Skin epidermis (tissue), 12 donors: Measurements from ENCODE around the gene TNRC6C.
"Not testable (repeated sequence)": the region's sequence is repeated elsewhere in the genome, so short reads cannot be mapped to it uniquely, and the experiment has no call there.

Experiments
- H3K27ac ChIP-seq, 21 experiments: fragments of 200-600 bp; sonication (generic) in 11 of 21; one replicate each; pipeline ENCODE4 v1.5.0; 2020; ENCODE audit warnings: mild to moderate bottlenecking in 3 of 21, inconsistent platforms in 2 of 21, moderate library complexity in 2 of 21
- H3K4me3 ChIP-seq, 7 experiments: fragments of 200-600 bp; sonication (generic) in 2 of 7; one replicate each; pipeline ENCODE4 v1.5.0; 2020; ENCODE audit warnings: inconsistent platforms in 2 of 7, mild to moderate bottlenecking in 2 of 7, moderate library complexity in 1 of 7

Gene TNRC6C

DNA sequence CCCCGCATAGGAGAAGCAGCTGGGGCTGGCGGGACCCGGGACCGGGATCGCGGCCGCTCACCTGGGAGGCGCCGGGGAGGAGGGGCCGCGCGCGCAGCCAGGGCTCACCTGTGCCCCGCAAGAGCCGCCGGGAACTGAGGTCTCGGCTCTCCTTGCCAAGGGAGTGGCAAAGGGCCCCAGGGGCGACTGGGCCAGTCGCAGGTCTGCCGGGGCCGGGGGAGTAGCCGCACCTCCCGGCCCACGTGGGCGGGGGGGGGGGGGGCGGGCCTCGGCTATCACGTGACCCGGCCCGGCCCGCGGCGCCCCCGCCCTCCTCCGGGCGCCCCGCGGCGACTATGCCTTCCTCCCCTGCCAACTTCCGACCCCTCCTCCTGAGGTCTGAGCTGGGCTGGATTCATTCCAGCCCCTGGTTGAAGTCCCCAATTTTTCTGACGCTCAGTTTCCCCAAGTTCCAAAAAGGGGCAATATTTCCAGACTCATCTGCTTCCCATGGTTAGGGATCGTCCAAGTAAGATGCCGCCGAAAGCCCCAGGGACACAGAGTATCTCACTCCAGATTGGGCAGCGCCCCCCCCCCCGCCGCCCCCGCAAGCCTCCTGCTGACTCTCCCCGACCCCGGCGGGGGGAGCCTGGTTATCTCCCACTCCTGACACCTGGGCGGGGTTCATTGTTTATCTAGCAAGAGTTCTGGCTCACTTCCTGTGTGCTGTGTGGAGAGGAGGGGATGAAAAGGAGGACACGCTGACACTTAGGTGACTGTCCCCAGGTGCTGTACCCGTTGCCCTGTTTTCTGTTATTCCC is 170.2 kb downstream of the TNRC6C start, which contains the start of gene TMC6:
TMC6 (minus strand) TSS at position 205 of the 800 bp plus-strand sequence. CDS start 1,923 bp downstream, outside the sequence.
- peak within 1 kb of the TSS; percentile 54 to 83 (median 72) for H3K4me3 ChIP-seq
- H3K27ac ChIP-seq, result peak within 1 kb of the TSS; percentile 48 to 98 (median 90)

DNA sequence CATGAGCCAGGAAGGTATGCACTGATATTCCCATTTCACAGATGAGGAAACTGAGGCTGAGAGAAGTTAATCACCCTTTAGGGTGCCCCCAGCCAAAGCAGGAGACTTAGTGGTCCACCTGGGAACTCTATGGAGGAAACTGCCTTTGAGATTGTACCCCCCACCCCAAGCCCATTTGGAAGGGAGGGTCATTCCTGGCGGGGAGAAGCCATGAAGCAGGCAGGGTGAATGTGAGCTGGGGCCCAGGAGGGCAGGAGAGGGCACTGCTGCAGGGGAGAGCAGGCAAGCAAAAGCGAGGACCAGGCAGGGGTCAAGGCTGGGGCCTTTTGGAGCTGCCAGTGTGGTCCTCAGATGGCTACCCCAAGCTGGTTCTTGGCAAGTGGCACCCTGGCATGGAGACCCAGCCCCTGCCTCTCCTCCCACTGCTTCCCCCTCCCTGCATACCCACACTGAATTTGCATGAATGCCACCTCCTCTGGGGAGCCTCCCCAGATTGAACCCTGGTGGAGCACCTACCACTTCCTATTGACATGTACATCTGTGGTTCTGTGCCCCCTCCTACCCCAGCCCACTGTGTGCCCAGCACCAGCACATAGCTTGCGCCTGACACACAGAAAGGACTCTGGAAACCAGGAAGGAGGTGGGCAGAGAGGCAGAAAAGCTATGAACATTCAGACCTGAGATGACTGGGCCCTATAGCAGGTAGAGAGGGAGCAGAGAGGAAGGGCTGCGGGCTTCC is 171.0 kb downstream of the TNRC6C start:
- Histone ChIP-seq H3K27ac (peak overlapping the region in 19 of 21 experiments; percentile 10 to 98 (median 91)), H3K4me3 (peak overlapping the region in 3 of 7 experiments; percentile 54 to 69 (median 54))

DNA sequence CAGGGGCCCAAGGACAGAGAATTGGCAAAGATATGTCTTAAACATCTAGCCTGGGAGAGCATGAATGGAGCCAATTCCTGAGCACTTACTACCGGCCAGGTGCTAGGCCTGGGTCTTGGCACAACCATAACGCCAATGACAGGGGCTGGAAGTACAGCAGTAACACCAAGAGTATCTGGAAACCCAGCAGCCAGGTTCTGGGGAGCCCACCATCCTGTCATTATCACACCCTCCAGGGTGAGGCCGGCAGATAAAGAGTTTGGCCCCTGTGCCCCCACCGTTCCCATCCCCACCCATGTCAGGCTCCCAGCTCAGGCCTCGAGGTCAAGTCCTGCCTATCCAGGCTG is 171.6 kb downstream of the TNRC6C start:
- peak overlapping the region in 3 of 7 experiments; percentile 44 to 54 (median 54) for H3K4me3 ChIP-seq
- peak overlapping the region in 19 of 21 experiments; percentile 22 to 98 (median 88) for H3K27ac ChIP-seq

DNA sequence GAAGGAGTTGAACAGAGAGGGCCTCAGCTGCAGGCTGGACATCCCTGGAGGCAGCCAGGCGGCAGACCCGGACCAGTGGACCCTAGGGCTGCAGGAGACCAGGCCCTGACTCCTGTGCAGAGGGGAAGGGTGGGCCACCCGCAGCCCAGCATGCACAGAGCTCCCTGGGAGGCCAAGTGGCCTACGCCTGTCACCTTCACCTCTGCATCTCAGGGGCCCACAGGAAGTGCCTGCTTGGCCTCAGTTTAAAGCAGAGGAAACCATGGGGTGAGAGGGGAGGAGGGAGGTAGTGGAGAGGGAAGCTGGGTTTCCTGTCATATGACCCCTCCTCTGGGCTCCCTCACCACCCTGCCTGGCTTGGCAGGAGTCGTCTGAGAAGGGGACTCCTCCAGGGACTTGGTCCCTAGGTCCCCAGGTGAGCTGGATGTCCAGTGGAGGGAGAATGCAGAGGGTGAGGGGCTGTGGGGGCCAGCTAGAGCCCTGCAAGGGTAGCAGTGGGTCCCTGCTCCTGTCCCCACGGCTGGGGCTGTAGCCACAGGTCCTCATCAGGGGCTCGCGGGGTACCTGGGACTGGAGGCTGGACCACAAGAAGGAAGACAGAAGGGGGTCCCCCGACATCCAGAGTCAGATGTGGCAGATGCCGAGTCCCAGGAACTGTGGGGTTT is 172.1 kb downstream of the TNRC6C start, which contains the start of gene TMC8:
TMC8 (plus strand) TSS at position 335 of the 665 bp plus-strand sequence. CDS start 818 bp downstream, outside the sequence.
- peak within 1 kb of the TSS in 20 of 21 experiments; percentile 14 to 98 (median 90) for H3K27ac ChIP-seq
- H3K4me3 ChIP-seq, result peak within 1 kb of the TSS; percentile 38 to 54 (median 44)

DNA sequence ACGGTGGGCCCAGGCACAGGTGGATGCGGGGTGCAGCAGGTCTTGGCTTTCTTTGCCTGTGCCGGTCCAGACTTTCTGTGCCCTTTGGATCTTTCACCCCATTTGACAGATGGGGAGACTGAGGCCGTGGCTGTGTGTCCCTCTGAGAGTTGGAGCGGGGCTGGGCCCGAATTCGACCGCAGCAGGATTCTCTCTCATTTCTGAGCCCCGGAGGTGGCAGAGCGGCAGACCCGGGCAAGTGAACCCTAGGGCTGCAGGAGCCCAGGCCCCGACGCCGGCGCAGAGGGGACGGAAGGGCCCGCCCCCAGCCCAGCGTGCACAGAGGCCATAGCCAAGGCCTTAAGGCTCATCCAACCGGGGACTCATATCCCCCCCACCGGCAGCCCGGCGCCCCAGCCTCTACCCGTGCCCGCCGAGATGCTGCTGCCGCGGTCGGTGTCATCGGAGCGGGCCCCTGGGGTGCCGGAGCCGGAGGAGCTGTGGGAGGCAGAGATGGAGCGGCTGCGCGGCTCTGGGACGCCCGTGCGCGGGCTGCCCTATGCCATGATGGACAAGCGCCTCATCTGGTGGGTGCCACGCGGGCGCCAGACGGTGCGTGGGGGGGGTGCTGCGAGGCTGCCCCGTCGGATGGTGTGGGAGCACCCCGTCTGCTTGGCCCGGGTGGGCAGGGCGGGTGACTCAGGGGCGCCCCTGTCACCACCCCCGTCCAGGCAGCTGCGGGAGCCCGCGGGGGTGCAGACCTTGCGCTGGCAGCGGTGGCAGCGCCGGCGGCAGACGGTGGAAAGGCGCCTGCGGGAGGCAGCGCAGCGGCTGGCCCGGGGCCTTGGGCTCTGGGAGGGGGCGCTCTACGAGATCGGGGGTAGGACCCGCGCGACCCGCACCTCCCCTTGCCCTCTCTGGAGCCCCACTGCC is 172.9 kb downstream of the TNRC6C start:
- Histone ChIP-seq H3K4me3 (peak overlapping the region; percentile 38 to 54 (median 44)), H3K27ac (peak overlapping the region; percentile 14 to 98 (median 79))

DNA sequence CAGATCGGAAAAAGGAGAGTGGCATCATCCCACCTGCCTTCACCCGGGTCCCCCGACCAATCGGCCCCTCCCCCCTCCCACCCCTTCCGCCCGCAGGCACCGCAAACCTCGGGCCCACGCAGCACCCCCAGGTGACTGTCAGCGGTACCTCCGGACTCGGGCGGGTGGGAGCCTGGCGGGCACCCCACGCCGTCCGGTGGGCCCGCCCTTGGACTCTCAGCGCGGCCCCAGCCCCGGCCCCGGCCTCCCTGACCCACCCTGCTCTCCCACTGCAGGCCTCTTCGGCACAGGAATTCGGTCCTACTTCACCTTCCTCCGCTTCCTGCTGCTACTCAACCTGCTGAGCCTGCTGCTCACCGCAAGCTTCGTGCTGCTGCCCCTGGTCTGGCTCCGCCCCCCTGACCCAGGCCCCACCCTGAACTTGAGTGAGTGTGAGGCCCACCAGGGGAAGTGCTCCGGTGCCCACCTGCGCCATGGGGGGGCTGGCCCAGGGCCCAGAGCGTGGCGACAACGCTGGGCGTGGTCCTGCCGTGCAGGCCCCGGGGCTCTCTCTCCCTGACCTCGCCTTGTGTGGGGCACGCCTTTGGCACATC is 173.7 kb downstream of the TNRC6C start:
- peak overlapping the region; percentile 38 to 54 (median 44) for H3K4me3 ChIP-seq
- H3K27ac ChIP-seq, result peak overlapping the region; percentile 14 to 98 (median 79)

DNA sequence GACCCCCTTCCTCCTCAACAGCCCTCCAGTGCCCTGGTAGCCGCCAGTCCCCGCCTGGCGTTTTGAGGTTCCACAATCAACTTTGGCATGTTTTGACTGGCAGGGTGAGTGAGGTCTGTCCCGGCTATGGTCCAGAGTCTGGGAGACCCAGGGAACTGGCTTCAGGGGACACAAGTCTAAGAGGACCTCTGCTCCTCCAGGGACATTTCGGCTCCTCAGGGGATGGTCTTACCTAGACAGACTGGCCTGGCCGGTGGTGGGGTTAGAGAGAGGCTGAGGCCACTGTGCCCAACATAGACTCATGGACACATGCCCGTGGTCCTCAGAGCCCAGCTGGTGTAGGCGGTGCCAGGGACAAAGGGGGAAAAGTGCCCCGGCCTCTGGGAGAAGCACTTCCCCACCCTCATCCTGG is 174.3 kb downstream of the TNRC6C start:
- peak overlapping the region in 6 of 7 experiments; percentile 38 to 54 (median 45) for H3K4me3 ChIP-seq
- H3K27ac ChIP-seq, result peak overlapping the region in 15 of 21 experiments; percentile 55 to 98 (median 85)

DNA sequence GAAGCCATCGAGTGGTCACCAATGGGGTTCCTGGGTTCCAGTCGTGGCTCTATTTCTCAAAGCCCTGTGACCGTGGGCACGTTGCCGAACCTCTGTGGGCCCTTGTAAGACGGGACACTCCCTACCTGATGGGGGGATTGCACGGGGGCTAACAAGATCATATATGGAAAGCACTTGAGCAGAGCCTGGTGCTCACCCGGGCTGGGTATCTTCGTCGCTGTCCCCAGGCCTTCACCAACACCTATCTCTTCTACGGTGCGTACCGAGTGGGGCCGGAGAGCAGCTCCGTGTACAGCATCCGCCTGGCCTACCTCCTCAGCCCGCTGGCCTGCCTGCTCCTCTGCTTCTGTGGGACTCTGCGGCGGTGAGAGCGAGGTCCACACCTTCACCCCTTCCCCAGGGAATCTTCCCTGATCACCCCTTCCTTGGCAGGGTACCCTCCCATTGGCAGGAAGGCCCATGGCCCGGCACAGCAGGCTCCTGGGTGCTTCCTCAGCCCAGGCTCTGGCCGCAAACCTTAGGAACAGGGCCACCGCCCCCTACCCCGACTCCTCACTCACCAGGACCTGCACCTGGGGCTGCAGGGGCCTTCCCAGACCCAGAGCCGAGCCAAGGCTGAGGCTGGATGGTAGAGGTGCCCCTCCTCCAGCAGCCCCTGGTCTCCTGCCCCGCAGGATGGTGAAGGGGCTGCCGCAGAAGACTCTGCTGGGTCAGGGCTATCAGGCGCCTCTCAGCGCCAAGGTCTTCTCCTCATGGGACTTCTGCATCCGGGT is 174.9 kb downstream of the TNRC6C start:
- Histone ChIP-seq H3K27ac (peak overlapping the region in 11 of 21 experiments; percentile 49 to 98 (median 85)), H3K4me3 (peak overlapping the region in 2 of 7 experiments; percentile 0 to 38)

DNA sequence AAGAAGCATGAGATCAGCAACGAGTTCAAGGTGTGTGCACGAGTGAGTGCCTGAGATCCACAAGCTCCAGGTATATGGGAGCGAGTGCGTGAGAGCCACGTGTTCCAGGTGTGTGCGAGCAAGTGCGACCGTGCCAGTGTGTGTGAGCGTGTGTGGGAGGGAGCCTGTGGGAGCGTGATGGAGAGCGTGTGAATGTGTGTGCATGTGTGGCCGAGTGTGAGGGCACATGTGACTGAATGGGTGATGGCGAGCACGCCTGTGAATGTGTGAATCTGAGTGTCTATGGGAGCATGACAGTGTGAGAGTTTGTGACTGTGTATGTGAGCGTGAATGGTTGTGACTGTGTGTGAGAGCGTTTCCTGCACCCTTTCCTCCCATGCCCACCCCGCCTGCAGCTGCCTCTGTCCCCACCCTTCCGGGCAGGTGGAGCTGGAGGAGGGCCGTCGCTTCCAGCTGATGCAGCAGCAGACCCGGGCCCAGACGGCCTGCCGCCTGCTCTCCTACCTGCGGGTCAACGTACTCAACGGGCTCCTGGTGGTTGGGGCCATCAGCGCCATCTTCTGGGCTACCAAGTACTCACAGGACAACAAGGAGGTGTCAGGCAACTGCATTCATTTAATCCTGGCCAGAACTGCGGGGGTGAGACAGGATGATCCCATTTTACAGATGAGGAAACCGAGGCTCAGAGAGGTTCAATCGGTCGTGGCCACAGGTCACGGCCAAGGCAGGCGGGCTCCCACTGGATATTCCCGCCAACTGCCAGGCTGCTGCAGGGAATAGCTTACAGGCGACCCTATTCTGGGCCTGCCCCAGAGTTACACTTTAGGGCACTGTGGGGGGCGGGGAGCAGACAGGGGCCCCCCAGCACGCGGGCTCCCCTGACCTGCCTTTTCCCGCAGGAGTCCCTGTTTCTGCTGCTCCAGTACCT is 175.7 kb downstream of the TNRC6C start:
- Histone ChIP-seq H3K4me3 (peak overlapping the region in 1 of 7 experiments; percentile 0), H3K27ac (peak overlapping the region in 7 of 21 experiments; percentile 43 to 98 (median 79))

DNA sequence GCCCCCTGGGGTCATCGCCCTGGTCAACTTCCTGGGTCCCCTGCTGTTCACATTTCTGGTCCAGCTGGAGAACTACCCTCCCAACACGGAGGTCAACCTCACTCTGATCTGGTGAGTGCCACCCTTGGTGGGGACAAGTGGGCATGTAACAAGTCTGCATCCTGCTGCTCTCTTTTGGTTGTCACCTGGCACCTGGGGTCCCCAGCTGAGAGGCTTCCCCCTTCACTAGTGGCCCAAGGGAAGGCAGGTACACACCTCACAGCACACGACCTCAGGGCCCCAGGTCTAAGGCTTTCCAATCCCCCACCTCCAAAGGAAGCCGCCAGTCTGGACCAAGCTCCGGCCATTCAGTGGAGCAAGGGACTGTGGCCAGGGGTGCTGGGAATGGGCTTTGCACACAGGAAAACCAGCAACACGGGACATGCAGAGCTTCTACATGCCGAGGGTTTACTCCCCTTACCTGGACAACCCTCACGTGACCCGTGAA is 176.4 kb downstream of the TNRC6C start:
- peak overlapping the region in 1 of 21 experiments; percentile 4 for H3K27ac ChIP-seq
- H3K4me3 ChIP-seq, result no peak overlapping the region

DNA sequence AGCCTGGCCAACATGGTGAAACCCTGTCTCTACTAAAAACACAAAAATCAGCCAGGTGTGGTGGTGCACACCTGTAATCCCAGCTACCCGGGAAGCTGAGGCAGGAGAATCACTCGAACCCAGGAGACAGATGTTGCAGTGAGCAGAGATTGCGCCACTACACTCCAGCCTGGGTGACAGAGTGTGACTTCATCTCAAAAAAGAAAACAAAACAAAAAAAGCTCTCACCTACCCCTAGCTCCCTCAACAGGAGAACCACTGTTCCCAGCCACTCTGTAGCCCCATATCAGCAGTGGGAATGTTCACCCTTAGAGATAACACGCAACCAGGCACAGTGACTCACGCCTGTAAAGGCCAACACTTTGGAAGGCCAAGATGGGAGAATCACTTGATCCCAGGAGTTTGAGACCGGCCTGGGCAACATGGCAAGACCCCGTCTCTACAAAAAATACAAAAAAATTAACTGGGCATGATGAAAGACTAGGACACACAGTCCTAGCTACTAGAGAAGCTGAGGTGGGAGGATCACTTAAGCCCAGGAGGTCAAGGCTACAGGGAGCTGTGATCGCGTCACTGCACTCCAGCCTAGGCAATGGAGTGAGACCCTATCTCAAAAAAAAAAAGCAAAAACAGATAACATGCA is 177.5 kb downstream of the TNRC6C start:
- no peak overlapping the region for H3K27ac ChIP-seq
- H3K4me3 ChIP-seq, result no peak overlapping the region

DNA sequence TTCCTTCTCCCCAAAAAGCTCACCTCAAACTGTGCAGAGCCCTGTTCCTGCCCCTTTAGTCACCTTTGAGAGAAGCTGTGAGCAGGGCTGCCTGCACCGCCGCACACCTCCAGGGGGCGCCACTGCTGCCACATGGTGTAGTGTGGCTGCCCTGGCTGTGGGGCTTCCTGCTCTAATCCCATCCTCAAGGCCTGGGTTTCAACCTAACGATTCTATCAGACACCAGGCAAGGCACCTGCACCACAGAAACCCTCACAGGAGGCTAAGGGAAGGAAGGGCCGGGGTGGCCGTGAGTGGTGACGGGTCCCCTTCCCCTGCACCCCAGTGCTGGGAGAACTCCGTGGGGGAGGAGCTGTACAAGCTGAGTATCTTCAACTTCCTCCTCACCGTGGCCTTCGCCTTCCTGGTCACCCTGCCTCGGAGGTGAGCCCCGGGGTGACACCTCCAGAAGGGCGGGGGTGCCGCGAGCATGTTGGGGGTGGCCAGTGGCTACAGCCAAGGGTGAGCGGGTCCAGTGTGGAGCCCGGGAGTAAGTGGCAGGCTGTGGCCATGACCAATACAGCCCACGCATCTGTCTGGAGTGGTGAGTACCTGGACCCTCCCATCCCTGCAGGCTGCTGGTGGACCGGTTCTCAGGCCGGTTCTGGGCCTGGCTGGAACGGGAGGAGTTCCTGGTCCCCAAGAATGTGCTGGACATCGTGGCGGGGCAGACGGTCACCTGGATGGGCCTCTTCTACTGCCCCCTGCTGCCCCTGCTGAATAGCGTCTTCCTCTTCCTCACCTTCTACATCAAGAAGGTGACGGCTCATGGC is 179.1 kb downstream of the TNRC6C start:
- Histone ChIP-seq H3K27ac (peak overlapping the region in 3 of 21 experiments; percentile 16 to 34 (median 18)), H3K4me3 (no peak overlapping the region)

DNA sequence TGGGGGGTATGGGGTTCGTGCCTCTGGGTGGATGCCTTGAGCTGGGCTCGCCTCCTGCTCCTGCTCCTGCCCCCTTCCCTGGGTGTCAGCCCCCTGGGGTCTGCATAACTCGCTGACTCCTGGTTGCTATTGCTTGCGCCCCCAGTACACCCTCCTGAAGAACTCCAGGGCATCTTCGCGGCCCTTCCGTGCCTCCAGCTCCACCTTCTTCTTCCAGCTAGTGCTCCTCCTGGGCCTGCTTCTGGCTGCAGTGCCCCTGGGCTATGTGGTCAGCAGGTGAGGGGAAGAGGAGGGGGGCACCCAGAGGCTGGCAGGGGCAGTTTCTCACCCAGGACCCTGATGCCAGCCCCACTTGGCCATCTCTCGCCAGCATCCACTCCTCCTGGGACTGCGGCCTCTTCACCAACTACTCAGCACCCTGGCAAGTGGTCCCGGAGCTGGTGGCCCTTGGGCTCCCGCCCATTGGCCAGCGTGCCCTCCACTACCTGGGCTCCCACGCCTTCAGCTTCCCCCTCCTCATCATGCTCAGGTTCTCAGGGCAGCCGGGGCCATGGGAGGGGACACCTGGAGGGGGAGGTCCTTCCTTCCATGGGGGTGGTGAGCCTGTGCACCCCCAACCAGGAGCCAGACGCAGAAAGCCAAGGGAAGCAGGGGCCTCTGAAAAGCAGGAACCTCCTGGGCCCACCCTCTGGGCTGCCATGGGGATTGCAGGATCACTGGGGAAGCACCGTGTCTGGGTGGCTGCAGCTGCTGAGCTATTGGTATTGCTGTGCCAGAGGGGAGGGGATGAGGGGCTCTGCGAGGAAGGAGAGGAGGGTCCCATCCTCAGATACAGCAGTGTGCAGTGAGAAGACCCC is 179.9 kb downstream of the TNRC6C start:
- no peak overlapping the region for H3K4me3 ChIP-seq
- peak overlapping the region in 3 of 21 experiments; percentile 6 to 34 (median 14) for H3K27ac ChIP-seq

DNA sequence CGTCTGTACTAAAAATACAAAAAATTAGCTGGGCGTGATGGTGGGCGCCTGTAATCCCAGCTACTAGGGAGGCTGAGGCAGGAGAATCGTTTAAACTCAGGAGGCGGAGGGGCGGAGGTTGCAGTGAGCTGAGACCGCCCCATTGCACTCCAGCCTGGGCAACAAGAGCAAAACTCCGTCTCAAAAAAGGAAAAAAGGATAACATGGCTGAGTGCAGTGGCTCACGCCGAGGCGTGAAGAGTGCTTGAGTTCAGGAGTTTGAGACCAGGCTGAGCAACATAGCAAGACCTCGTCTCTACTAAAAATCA is 181.3 kb downstream of the TNRC6C start:
- H3K27ac ChIP-seq, result peak overlapping the region in 6 of 21 experiments; percentile 12 to 87 (median 55)
- H3K4me3 ChIP-seq, result not testable (repeated sequence)
